ENCODE measurements around the gene CRELD1. TPM values are rescaled to one million over a fixed set of nuclear protein-coding genes. Genes with fewer than 3 reads are reported as not detected.

Gene CRELD1
- total and polyA plus RNA-seq, 9 of the 15 experiments (the other 6 are each of a cell fraction or from before 2014, with no cell fraction given), result 3.3 to 25.8 (median 16.5) TPM

GRCh38 chr3:9915254-9916141 lies 18.1 kb upstream of the CRELD1 start (continued):
- TF ChIP-seq POLR2G (IDR thresholded peaks at IDR 0.05; ENCODE audit: low read depth, low read length) (peak; percentile 67), RBFOX2 (IDR thresholded peaks at IDR 0.05; ENCODE audit: low read depth, low read length) (peak; percentile 56; the same call in 1 of the 2 replicates), L3MBTL2 (IDR thresholded peaks at IDR 0.05) (peak; percentile 30; the same call in 1 of the 2 replicates)
- TF ChIP-seq, protein P1, sequence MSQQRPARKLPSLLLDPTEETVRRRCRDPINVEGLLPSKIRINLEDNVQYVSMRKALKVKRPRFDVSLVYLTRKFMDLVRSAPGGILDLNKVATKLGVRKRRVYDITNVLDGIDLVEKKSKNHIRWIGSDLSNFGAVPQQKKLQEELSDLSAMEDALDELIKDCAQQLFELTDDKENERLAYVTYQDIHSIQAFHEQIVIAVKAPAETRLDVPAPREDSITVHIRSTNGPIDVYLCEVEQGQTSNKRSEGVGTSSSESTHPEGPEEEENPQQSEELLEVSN (IDR thresholded peaks at IDR 0.05; ENCODE audit: borderline replicate concordance in 1 of 2, extremely low read depth in 1 of 2, insufficient read depth in 1 of 2, insufficient read length in 1 of 2, low read depth in 1 of 2, low read length in 1 of 2, poor library complexity in 1 of 2, severe bottlenecking in 1 of 2), result peak in 1 of 2 experiments; percentile 2

DNA sequence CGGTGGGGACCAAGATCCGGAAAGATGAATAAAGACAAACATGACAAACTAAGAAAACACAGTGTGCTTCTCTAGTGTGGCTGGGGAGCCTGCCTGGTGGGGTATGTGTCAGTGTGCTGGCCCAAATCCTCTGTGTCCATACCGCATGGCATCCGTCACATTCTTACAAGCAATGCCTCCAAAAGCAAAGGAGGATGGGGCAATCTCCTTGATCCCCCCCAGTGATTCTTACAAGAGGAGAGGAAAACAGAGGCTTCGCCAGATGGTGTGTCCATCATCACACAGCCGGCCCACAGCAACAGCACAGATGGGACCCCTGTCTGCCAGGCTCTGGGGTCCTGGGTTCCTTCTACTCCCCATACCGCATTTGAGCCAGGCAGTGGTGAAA lies 17.3 kb upstream of the CRELD1 start:
- ChIA-PET POLR2A (interaction anchor here (0.7 to 1.9 kb wide), 10 partner anchors 8 to 140 kb away, joined by 3 to 8 read pairs (median 4); partner anchors contain the start of gene CRELD1), CTCF (ENCODE audit: low intra/inter-chr PET ratio) (no interaction called here)
- H3K27ac ChIP-seq (ENCODE audit: extremely low read depth, low read depth, low read length), result peak overlapping the region; percentile 51; the same call in 2 of the 3 replicates
- in situ Hi-C loops (cut with MboI), result no loop called here
- H3K4me1 ChIP-seq (replicated peaks in 1 of 2; ENCODE audit: control insufficient read depth in 2 of 2, insufficient read depth in 2 of 2, low read length in 2 of 2), result peaks cover 29 to 48% of the 10 kb centered on the region in 2 experiments
- DNase-seq (ENCODE audit: extremely low read depth in 1 of 4, low spot score in 3 of 4) (no peak), FAIRE-seq (no peak), ATAC-seq (no peak)
- no peaks in the 10 kb centered on the region for H3K27me3 ChIP-seq (ENCODE audit: control insufficient read depth in 2 of 2, insufficient read depth in 2 of 2, low read length in 2 of 2)
- peak overlapping the region; percentile 39 for H3K4me3 ChIP-seq
- no peaks in the 10 kb centered on the region for H3K36me3 ChIP-seq (ENCODE audit: control insufficient read depth, insufficient read depth, low read length)
- WGBS (ENCODE audit: insufficient coverage, low coverage, missing lambda C conversion rate), result 87% methylated on average over 7 of the region's 7 CpGs
- H2AFZ ChIP-seq (ENCODE audit: low read depth, low read length), result peak overlapping the region; percentile 94
- H3K4me2 ChIP-seq (ENCODE audit: insufficient read depth, low read length), result peak overlapping the region; percentile 87
- no peaks in the 10 kb centered on the region for H3K79me2 ChIP-seq (ENCODE audit: control insufficient read depth, insufficient read depth, low read length)
- H3K9me1 ChIP-seq (ENCODE audit: control insufficient read depth, insufficient read depth, low read length), result peaks cover 3% of the 10 kb centered on the region
- H3K9ac ChIP-seq (ENCODE audit: insufficient read depth in 1 of 2, low read depth in 2 of 2, low read length in 2 of 2), result peak overlapping the region; percentile 73 to 91; a peak in 3 of 4 replicates
- no peaks in the 10 kb centered on the region for H3K9me3 ChIP-seq (replicated peaks; ENCODE audit: control insufficient read depth, insufficient read depth, low read depth, low read length)
- no TSS peak for BruUV-seq (replicated peaks)
- intact Hi-C loops (cut with micrococcal nuclease), result loop anchor here (5.0 kb wide), 1 partner anchor 54 kb away; no protein-coding TSS in a partner anchor
- H4K20me1 ChIP-seq (replicated peaks; ENCODE audit: control insufficient read depth, insufficient read depth, low read length), result no peaks in the 10 kb centered on the region
- no peak for TF ChIP-seq NFYB (IDR thresholded peaks at IDR 0.05; ENCODE audit: extremely low read depth, insufficient read length)
- 0 out of 2 replicates have a peak, but pooled peaks have one; percentile 19 for TF ChIP-seq ZBTB40 (IDR thresholded peaks at IDR 0.05)
- TF ChIP-seq ZBTB40 (CRISPR knock-in tag; IDR thresholded peaks at IDR 0.05), result no peak
